GM13976 (cell line): ENCODE measurements around the gene BMF.
A peak's percentile ranks its signal among the peaks of the same experiment; 100 is the strongest.
"Not testable (repeated sequence)": the region's sequence is repeated elsewhere in the genome, so short reads cannot be mapped to it uniquely, and the experiment has no call there.

ENCODE experiments used
- DNase-seq: peaks from one replicate; pipeline ENCODE4 v3.0.0; 2012; ENCODE audit warnings: low spot score
- CTCF ChIP-seq: IDR thresholded peaks from 2 replicates; pipeline ENCODE4 v1.5.1; 2012; ENCODE audit warnings: borderline replicate concordance, mild to moderate bottlenecking; ENCODE audit not compliant: insufficient read depth; ENCODE audit errors: extremely low read depth, missing control alignments, control extremely low read depth
- in situ Hi-C: fragments of 300-500 bp; cut with MboI; formaldehyde crosslinking; loops from one replicate; pipeline ENCODE4 v1.12.0; 2022; ENCODE audit warnings: low sequenced_read_pairs, mixed read lengths, inconsistent platforms; ENCODE audit not compliant: unreplicated experiment

BMF gene, protein sequence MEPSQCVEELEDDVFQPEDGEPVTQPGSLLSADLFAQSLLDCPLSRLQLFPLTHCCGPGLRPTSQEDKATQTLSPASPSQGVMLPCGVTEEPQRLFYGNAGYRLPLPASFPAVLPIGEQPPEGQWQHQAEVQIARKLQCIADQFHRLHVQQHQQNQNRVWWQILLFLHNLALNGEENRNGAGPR

GRCh38 chr15:40108855-40109735 lies at the start of gene BMF:
Gene BMF, minus strand, starts transcription at chr15:40108879. Its CDS starts 2,793 bp downstream, at chr15:40106086.
- in situ Hi-C loops = no loop called here
- peak; percentile 96 for DNase-seq
- TF ChIP-seq CTCF = no peak

DNA sequence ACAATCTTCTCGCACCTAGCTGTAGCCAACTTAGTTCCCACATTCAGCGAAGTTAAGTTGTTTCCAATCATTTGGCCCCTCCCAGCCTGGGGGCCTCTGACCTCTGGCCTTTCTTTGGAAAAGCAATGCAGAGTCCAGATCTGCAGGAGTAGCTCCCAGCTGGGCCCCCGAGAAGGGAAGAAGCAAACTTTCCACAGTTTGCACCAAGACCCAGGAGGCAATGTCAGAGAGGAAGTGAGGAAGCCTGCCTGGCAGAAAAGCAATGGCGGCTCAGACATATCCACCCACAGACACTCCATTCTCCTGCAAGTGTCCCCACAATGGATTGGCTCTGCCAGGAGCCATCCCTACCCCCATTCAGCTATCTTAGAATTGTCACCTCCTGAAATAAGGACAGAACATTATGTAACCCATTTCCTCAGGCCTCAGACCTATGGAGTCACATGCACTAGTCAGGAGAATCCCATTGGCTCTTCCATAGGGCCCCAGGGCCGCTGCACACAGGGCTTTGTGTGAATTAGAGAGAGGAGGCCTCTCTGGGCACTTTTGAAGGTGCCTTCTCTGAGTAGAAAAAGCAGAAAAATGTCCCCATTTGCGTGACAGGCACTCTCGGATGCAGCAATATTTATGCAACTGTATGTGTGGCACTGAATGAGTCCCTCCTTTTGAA lies 49.2 kb upstream of the BMF start:
- no peak for TF ChIP-seq CTCF
- no peak for DNase-seq
- in situ Hi-C loops = no loop called here

DNA sequence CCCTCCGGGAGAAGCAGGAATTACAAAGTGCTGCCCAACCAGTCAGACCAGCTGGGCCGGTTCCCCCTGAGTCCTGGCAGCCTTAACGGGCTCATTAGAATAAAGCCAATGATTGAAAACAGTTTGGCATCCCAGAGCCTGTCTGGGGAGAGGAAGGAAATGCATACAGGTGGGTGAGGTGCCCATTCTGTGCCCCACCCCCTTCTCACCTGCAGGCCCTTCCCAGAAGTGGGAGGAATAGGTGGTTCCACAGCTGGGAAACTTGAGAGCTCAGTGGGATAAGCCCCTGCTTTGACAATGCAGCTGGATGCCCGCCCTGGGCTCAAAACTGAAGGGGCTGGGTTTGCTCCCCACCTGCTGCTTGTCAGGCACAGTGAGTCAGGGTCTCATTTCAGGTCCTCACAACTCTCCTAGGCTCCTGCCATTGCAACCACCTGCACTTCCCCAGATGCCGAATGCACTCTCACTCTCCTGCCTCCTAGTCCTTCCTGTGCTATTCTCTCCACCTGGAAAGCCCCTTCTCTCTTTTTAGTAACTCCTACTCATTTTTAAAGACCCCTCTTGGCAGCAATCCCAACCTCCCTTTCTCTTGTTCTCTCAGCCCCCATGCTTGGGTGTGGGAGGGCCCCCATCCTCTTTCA lies 46.7 kb upstream of the BMF start:
- TF ChIP-seq CTCF = no peak
- in situ Hi-C loops = no loop called here
- peak; percentile 30 for DNase-seq

DNA sequence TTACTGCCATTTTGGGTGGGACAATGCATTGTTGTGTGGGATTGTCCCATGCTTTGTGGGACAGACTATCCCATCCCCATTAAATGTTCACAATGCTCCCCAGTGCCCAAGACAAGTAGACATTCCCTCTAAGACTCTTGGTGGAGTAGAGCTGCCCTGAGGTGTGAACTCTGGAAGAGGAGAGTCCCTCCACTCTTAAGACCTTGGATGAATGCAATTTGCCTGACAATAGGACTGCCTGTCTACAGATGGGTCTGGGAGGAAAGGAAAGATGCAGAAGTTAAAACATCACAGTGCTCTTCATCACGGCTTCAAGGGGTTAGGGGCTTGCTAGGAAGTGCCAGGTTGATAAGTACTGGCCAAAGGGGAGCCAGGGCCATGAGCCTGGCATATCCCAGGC lies 46.1 kb upstream of the BMF start:
- in situ Hi-C loops, DNase-seq: not testable (repeated sequence)

- in situ Hi-C loops = no loop called here
- no peak for TF ChIP-seq CTCF
Observed at GRCh38 chr15:40151991-40152390, 43.3 kb upstream of the BMF start.

GRCh38 chr15:40151499-40151898 lies 42.8 kb upstream of the BMF start:
- in situ Hi-C loops = no loop called here
- no peak for TF ChIP-seq CTCF
- DNase-seq = no peak

More at GRCh38 chr15:40151991-40152390, 43.3 kb upstream of the BMF start:
- no peak for DNase-seq
